Activated CD4-positive, alpha-beta memory T cell treated with anti-CD3 and anti-CD28 coated beads, Interleukin-2, amount 10 ng/mL, durations not matched to agents 7 days and 5 days (primary cell): ENCODE results near the gene ZC3H11A. TPM values are rescaled to one million over a fixed set of nuclear protein-coding genes. Genes with fewer than 3 reads are reported as not detected.
"Not testable (repeated sequence)": the region's sequence is repeated elsewhere in the genome, so short reads cannot be mapped to it uniquely, and the experiment has no call there.

Experiments used
- CTCF ChIA-PET: fragments of 350-600 bp; sonication (Branson Sonifier 250); formaldehyde crosslinking; loops from one replicate; lab custom pipeline; 2021; ENCODE audit warnings: antibody characterized with exemption, inconsistent platforms; lab: Charles Lee
- POLR2A ChIA-PET: fragments of 350-600 bp; sonication (Branson Sonifier 250); formaldehyde crosslinking; loops from one replicate; lab custom pipeline; 2021; ENCODE audit warnings: antibody characterized with exemption; lab: Charles Lee
- DNase-seq: peaks from one replicate; pipeline ENCODE4 v3.0.0-alpha.2; 2020
- H3K27ac Mint-ChIP-seq: one replicate; pipeline ENCODE4 v1.8.0; 2021; ENCODE audit warnings: mild to moderate bottlenecking, mixed read lengths
- H3K27me3 Mint-ChIP-seq: one replicate; pipeline ENCODE4 v1.8.0; 2021; ENCODE audit warnings: mixed read lengths
- H3K36me3 Mint-ChIP-seq: one replicate; pipeline ENCODE4 v1.8.0; 2021; ENCODE audit warnings: low read depth, mixed read lengths
- H3K4me1 Mint-ChIP-seq: one replicate; pipeline ENCODE4 v1.8.0; 2021; ENCODE audit warnings: mixed read lengths
- H3K4me3 Mint-ChIP-seq: one replicate; pipeline ENCODE4 v1.8.0; 2021; ENCODE audit warnings: mild to moderate bottlenecking, mixed read lengths
- H3K9me3 Mint-ChIP-seq: one replicate; pipeline ENCODE4 v1.8.0; 2021; ENCODE audit warnings: mixed read lengths
- total RNA-seq, 2 experiments: library from RNA; stranded (reverse); gene quantifications; one replicate each; pipeline ENCODE4 v1.2.3, GENCODE V29; 2021

ZC3H11A gene
- total RNA-seq, 2 experiments from 2014 or later: 99.1 to 101 TPM

GRCh38 chr1:203823306-203823705 is 27.9 kb downstream of the ZC3H11A start:
- H3K27me3 Mint-ChIP-seq: no peaks in the 10 kb centered on the region
- H3K27ac Mint-ChIP-seq: no peak overlapping the region
- ChIA-PET CTCF (interaction anchor here (1.4 kb wide), 1 partner anchor 12 kb away, joined by 3 read pairs; no protein-coding TSS in a partner anchor), POLR2A (no interaction called here)
- H3K4me1 Mint-ChIP-seq: peaks cover 20% of the 10 kb centered on the region
- no peaks in the 10 kb centered on the region for H3K9me3 Mint-ChIP-seq
- DNase-seq: no peak
- no peak overlapping the region for H3K4me3 Mint-ChIP-seq
- H3K36me3 Mint-ChIP-seq: peaks cover 66% of the 10 kb centered on the region

DNA sequence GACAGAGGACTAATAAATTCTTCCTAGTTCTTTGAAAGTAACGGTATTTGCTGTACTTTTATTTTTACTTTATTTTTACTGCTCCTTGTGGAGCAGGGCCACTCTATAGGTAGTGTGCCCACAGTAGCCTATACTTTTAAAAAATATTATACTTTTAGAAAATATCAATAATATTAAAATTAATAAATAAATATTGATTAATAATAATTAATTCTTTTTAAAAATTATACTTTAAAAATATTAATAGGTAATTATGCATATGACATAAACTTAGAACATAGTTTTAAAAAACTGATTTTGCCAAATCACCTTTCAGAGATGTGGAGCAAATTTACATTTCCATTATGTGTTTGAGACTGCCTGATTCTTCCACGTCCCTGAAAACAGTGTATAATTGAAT is 30.8 kb downstream of the ZC3H11A start:
- H3K4me3 Mint-ChIP-seq: no peak overlapping the region
- POLR2A ChIA-PET: no interaction called here
- H3K36me3 Mint-ChIP-seq: peaks cover 71% of the 10 kb centered on the region
- H3K27me3 Mint-ChIP-seq: no peaks in the 10 kb centered on the region
- DNase-seq: no peak
- H3K4me1 Mint-ChIP-seq: peaks cover 20% of the 10 kb centered on the region
- H3K9me3 Mint-ChIP-seq: no peaks in the 10 kb centered on the region
- H3K27ac Mint-ChIP-seq: no peak overlapping the region
- CTCF ChIA-PET: no interaction called here

- Mint-ChIP-seq H3K4me1 (peaks cover 13% of the 10 kb centered on the region), H3K27ac (no peak overlapping the region), H3K36me3 (peaks cover 58% of the 10 kb centered on the region), H3K4me3 (no peak overlapping the region), H3K9me3 (no peaks in the 10 kb centered on the region), H3K27me3 (no peaks in the 10 kb centered on the region)
- ChIA-PET CTCF (no interaction called here), POLR2A (no interaction called here)
- no peak for DNase-seq
Measured at GRCh38 chr1:203828002-203828401, 32.6 kb downstream of the ZC3H11A start.

DNA sequence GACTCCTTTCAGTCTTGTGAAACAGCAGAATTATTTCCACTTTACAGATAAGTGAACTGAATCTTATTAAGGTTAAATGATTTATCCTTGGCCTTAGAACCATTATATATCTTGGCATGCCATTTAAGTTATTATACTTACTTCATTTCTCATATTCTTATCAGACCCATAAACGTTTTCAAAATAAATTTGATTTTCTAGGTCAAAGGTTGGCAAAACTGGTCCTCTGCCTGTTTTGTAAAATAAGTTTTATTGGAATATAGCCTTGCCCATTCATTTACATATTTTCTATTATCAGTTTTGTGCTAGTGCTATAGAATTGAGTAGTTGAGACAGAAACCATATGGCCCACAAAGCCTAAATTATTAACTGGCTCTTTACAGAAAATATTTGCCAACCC is 33.1 kb downstream of the ZC3H11A start:
- peaks cover 11% of the 10 kb centered on the region for H3K4me1 Mint-ChIP-seq
- no peaks in the 10 kb centered on the region for H3K9me3 Mint-ChIP-seq
- ChIA-PET POLR2A (no interaction called here), CTCF (no interaction called here)
- no peak overlapping the region for H3K4me3 Mint-ChIP-seq
- H3K27ac Mint-ChIP-seq: no peak overlapping the region
- H3K36me3 Mint-ChIP-seq: peaks cover 59% of the 10 kb centered on the region
- DNase-seq: no peak
- H3K27me3 Mint-ChIP-seq: no peaks in the 10 kb centered on the region

- H3K4me1 Mint-ChIP-seq, DNase-seq, H3K4me3 Mint-ChIP-seq, H3K27ac Mint-ChIP-seq, H3K9me3 Mint-ChIP-seq, H3K27me3 Mint-ChIP-seq, CTCF ChIA-PET, POLR2A ChIA-PET: not testable (repeated sequence)
- H3K36me3 Mint-ChIP-seq: peaks cover 60% of the 10 kb centered on the region
Measured at GRCh38 chr1:203829247-203829646, 33.8 kb downstream of the ZC3H11A start.

DNA sequence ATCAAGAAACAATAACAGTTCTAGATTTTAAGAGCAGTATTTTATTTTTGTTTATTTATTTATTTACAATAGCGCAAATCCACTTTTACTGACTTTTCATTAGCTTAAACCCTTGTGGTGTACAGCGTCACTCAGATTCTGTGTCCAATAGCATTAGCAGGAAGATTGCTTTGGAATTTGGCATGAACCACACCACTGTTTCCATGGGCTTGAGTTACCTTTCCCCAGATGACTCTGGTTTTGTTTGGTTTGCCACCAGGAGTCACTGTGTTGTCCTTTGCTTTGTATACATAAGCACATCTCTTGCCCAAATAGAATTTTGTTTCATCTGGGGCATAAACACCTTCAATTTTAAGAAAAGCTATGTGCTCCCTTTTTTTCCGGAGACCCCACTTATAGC is 40.1 kb downstream of the ZC3H11A start:
- Mint-ChIP-seq H3K4me1 (no peaks in the 10 kb centered on the region), H3K4me3 (no peak overlapping the region), H3K36me3 (peaks cover 56% of the 10 kb centered on the region), H3K27me3 (no peaks in the 10 kb centered on the region), H3K27ac (no peak overlapping the region), H3K9me3 (no peaks in the 10 kb centered on the region)
- ChIA-PET CTCF (interaction anchor here (1.4 kb wide), 1 partner anchor 8 kb away, joined by 3 read pairs; no protein-coding TSS in a partner anchor), POLR2A (no interaction called here)
- DNase-seq: no peak

DNA sequence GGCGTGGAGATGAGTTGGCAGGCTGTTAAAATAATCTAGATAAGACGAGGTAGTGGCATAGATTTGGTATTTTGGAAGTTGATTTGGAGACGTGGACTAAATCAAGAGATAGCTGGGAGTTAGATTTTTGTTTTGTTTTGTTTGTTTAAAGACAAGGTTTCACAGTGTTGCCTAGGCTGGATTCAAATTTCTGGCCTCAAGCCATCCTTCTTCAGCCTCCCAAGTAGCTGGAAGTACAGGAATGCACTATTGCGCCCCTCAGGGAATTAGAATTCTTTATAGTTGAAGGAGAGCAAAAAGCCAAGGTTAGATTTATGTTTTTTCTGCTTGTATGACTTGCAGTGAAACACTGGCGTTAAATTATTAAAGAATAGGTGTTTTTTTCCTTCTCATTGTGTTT is 43.7 kb downstream of the ZC3H11A start:
- Mint-ChIP-seq H3K9me3 (no peaks in the 10 kb centered on the region), H3K27ac (no peak overlapping the region), H3K4me1 (no peaks in the 10 kb centered on the region), H3K4me3 (no peak overlapping the region), H3K36me3 (peaks cover 64% of the 10 kb centered on the region), H3K27me3 (no peaks in the 10 kb centered on the region)
- DNase-seq: no peak
- POLR2A ChIA-PET: no interaction called here
- CTCF ChIA-PET: no interaction called here

GRCh38 chr1:203840208-203840808 is 44.9 kb downstream of the ZC3H11A start:
- H3K4me3 Mint-ChIP-seq: no peak overlapping the region
- ChIA-PET CTCF (no interaction called here), POLR2A (no interaction called here)
- no peaks in the 10 kb centered on the region for H3K4me1 Mint-ChIP-seq
- no peak for DNase-seq
- H3K27ac Mint-ChIP-seq: no peak overlapping the region
- H3K36me3 Mint-ChIP-seq: peaks cover 63% of the 10 kb centered on the region
- no peaks in the 10 kb centered on the region for H3K27me3 Mint-ChIP-seq
- no peaks in the 10 kb centered on the region for H3K9me3 Mint-ChIP-seq

- H3K36me3 Mint-ChIP-seq: peaks cover 69% of the 10 kb centered on the region
- CTCF ChIA-PET: interaction anchor here (0.6 kb wide), 1 partner anchor 215 kb away, joined by 3 read pairs; no protein-coding TSS in a partner anchor
- no peaks in the 10 kb centered on the region for H3K4me1 Mint-ChIP-seq
- no peaks in the 10 kb centered on the region for H3K27me3 Mint-ChIP-seq
- no peak overlapping the region for H3K27ac Mint-ChIP-seq
- no peaks in the 10 kb centered on the region for H3K9me3 Mint-ChIP-seq
- POLR2A ChIA-PET: no interaction called here
- no peak overlapping the region for H3K4me3 Mint-ChIP-seq
- DNase-seq: no peak
Measured at GRCh38 chr1:203842559-203842876, 47.1 kb downstream of the ZC3H11A start.

DNA sequence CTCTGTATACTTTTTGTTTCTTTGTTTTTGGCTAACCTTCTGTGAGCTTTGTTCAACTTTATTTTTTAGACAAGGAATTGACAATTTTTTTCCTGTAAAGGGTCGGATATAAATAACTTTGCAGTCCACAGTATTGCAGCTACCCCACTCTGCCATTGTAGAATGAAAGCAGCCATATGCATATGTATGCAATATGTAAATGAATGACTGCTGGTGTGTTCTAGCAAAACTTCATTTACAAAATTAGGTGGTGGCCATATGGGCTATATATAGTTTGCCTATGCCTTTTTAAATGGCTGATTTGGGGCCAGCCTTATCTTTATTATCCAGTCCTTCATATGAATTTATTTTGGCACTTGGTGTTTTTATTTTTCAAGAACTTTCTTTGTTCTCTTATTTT is 48.0 kb downstream of the ZC3H11A start:
- DNase-seq: no peak
- CTCF ChIA-PET: interaction anchor here (0.9 to 1.4 kb wide), 2 partner anchors 17 to 577 kb away, joined by 3 read pairs; no protein-coding TSS in a partner anchor
- POLR2A ChIA-PET: no interaction called here
- Mint-ChIP-seq H3K27me3 (no peaks in the 10 kb centered on the region), H3K4me3 (no peak overlapping the region), H3K9me3 (no peaks in the 10 kb centered on the region), H3K4me1 (no peaks in the 10 kb centered on the region), H3K36me3 (peaks cover 68% of the 10 kb centered on the region), H3K27ac (no peak overlapping the region)

Other genes starting within 250 kb of the ZC3H11A start
- gene ATP2B4, start 168.8 kb upstream of the ZC3H11A start, total RNA-seq: 100 to 1,000 TPM; 112 to 116 TPM
- gene LAX1, start 30.4 kb upstream of the ZC3H11A start, total RNA-seq: 10 to 100 TPM; 22.7 to 23.2 TPM
- gene ZBED6, start within 50 bp of the ZC3H11A start, total RNA-seq: 10 to 100 TPM; 18.4 to 19.5 TPM
- 100 to 1,000 TPM; 151 to 163 TPM for gene SNRPE, start 66.0 kb downstream of the ZC3H11A start, total RNA-seq